HG02571 (cell line): ENCODE data around the gene SIDT1.
A peak's percentile ranks its signal among the peaks of the same experiment; 100 is the strongest.

Experiments used
- ATAC-seq: cut with Tn5 transposase; IDR thresholded peaks from one replicate; pipeline ENCODE4 v1.9.1; 2021; ENCODE audit warnings: mild to moderate bottlenecking, moderate library complexity; ENCODE audit not compliant: unreplicated experiment

SIDT1 gene

GRCh38 chr3:113545594-113545993, 13.2 kb downstream of the SIDT1 start:
- ATAC-seq = no peak

GRCh38 chr3:113546414-113546893, 14.1 kb downstream of the SIDT1 start:
- ATAC-seq = peak; percentile 84

GRCh38 chr3:113548501-113548900, 16.1 kb downstream of the SIDT1 start:
- no peak for ATAC-seq

GRCh38 chr3:113551820-113552219, 19.5 kb downstream of the SIDT1 start:
- ATAC-seq = no peak

GRCh38 chr3:113552851-113553250, 20.5 kb downstream of the SIDT1 start:
- ATAC-seq = no peak

GRCh38 chr3:113555138-113555537, 22.8 kb downstream of the SIDT1 start:
- no peak for ATAC-seq

- no peak for ATAC-seq
These were observed 24.1 kb downstream of the SIDT1 start for GRCh38 chr3:113556316-113556945.

GRCh38 chr3:113556946-113557335, 24.6 kb downstream of the SIDT1 start:
- ATAC-seq = no peak

GRCh38 chr3:113557374-113557773, 25.0 kb downstream of the SIDT1 start:
- ATAC-seq = no peak

GRCh38 chr3:113559009-113559408, 26.7 kb downstream of the SIDT1 start:
- no peak for ATAC-seq

GRCh38 chr3:113560271-113560670, 27.9 kb downstream of the SIDT1 start:
- no peak for ATAC-seq

GRCh38 chr3:113560831-113561623, 28.7 kb downstream of the SIDT1 start:
- no peak for ATAC-seq

- no peak for ATAC-seq
These were observed 33.2 kb downstream of the SIDT1 start for GRCh38 chr3:113565555-113565954.

GRCh38 chr3:113570158-113570557, 37.8 kb downstream of the SIDT1 start:
- ATAC-seq = no peak

- ATAC-seq = no peak
These were observed 39.0 kb downstream of the SIDT1 start for GRCh38 chr3:113571360-113571759.

GRCh38 chr3:113573728-113574127, 41.4 kb downstream of the SIDT1 start:
- ATAC-seq = no peak

GRCh38 chr3:113574213-113574612, 41.9 kb downstream of the SIDT1 start:
- ATAC-seq = no peak

GRCh38 chr3:113575206-113575605, 42.9 kb downstream of the SIDT1 start:
- no peak for ATAC-seq

- no peak for ATAC-seq
These were observed 52.9 kb downstream of the SIDT1 start for GRCh38 chr3:113585228-113585627.

- ATAC-seq = no peak
These were observed 53.4 kb downstream of the SIDT1 start for GRCh38 chr3:113585720-113586119.

- ATAC-seq = no peak
These were observed 56.5 kb downstream of the SIDT1 start for GRCh38 chr3:113588806-113589205.

- no peak for ATAC-seq
These were observed 57.6 kb downstream of the SIDT1 start for GRCh38 chr3:113589971-113590370.
